Measurements from ENCODE around the gene ZNF629. TPM values are rescaled to one million over a fixed set of nuclear protein-coding genes. Genes with fewer than 3 reads are reported as not detected.

Gene ZNF629
- total RNA-seq, 2 donors from 2014 or later: 12.3 to 15.2 TPM

- ATAC-seq (no peak), DNase-seq (peak in 1 of 2 donors; percentile 25)
Measured at GRCh38 chr16:30736995-30737793, 49.8 kb downstream of the ZNF629 start.

GRCh38 chr16:30731411-30731810, 55.6 kb downstream of the ZNF629 start:
- intact Hi-C loops (cut with DNase I, micrococcal nuclease): no loop called here
- ATAC-seq: no peak
- no peak for DNase-seq

More at GRCh38 chr16:30736995-30737793, 49.8 kb downstream of the ZNF629 start:
- intact Hi-C loops (cut with DNase I, micrococcal nuclease): no loop called here

DNA sequence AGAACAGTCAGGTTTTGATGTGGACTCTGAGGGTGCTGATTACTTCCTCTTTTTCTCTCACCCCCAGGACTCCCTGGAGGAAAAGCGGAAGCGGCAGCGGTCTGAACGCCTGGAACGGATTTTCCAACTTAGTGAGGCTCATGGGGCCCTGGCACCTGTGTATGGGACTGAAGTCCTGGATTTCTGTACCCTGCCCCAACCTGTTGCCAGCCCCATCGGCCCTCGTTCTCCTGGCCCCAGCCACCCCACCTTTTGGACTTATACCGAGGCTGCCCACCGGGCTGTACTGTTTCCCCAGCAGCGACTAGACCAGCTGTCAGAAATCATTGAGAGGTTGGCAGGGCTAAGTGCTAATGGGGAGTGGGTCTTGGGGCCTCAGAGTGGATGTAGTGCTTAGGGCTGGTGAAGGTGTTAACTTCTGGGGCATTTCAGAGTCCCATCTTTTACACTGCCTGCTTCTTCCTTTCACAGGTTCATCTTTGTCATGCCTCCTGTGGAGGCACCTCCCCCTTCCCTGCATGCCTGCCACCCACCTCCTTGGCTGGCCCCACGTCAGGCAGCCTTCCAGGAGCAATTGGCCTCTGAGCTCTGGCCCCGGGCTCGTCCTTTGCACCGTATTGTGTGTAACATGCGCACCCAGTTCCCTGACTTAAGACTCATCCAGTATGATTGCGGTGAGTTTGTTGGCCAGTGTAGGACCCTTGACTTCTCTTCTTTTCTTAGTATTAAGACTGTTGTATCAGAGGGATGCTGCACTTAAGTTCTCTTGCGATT, 57.9 kb downstream of the ZNF629 start:
- ATAC-seq (peak; percentile 74), DNase-seq (peak; percentile 78 to 79)
- intact Hi-C loops (cut with DNase I, micrococcal nuclease): no loop called here

Other genes with a start within 250 kb of the ZNF629 start
- 10 to 100 TPM; 10.6 to 20.7 TPM for gene ZNF764, start 228.8 kb downstream of the ZNF629 start, total RNA-seq
- gene ZNF688, start 215.5 kb downstream of the ZNF629 start, total RNA-seq: 10 to 100 TPM; 16.6 to 24.4 TPM
- gene ZNF785, start 201.5 kb downstream of the ZNF629 start, total RNA-seq: 10 to 100 TPM; 14.9 to 17.8 TPM
- gene ZNF689, start 176.8 kb downstream of the ZNF629 start, total RNA-seq: 1 to 10 TPM; 6.8 to 6.9 TPM
- gene PRR14, start 136.2 kb downstream of the ZNF629 start, total RNA-seq: 10 to 100 TPM; 47.6 to 51.0 TPM
- 10 to 100 TPM; 71.8 to 78.8 TPM for gene FBRS, start 128.8 kb downstream of the ZNF629 start, total RNA-seq
- gene SRCAP, start 88.0 kb downstream of the ZNF629 start, total RNA-seq: 10 to 100 TPM; 60.6 to 68.3 TPM
- 10 to 100 TPM; 38.0 to 42.8 TPM for gene PHKG2, start 38.8 kb downstream of the ZNF629 start, total RNA-seq
- 1 to 10 TPM; 5.9 to 7.8 TPM for gene CFAP119, start 25.1 kb downstream of the ZNF629 start, total RNA-seq
- 10 to 100 TPM; 82.9 to 99.8 TPM for gene RNF40, start 24.9 kb downstream of the ZNF629 start, total RNA-seq
- 10 to 100 TPM; 22.3 to 23.5 TPM for gene BCL7C, start 106.9 kb upstream of the ZNF629 start, total RNA-seq
- gene CTF1, start 109.4 kb upstream of the ZNF629 start, total RNA-seq: 1 to 10 TPM in 1 of 2 donors, under 1 TPM in 1; 0.24 to 1.7 TPM
- gene FBXL19, start 136.4 kb upstream of the ZNF629 start, total RNA-seq: 10 to 100 TPM; 20.5 to 24.4 TPM
- 10 to 100 TPM; 12.9 to 21.0 TPM for gene ORAI3, start 161.9 kb upstream of the ZNF629 start, total RNA-seq
- 10 to 100 TPM; 12.2 to 15.0 TPM for gene SETD1A, start 170.5 kb upstream of the ZNF629 start, total RNA-seq
- 10 to 100 TPM; 16.9 to 27.2 TPM for gene HSD3B7, start 198.0 kb upstream of the ZNF629 start, total RNA-seq
- under 1 TPM; 0.75 to 0.79 TPM for gene STX1B, start 223.4 kb upstream of the ZNF629 start, total RNA-seq
- 10 to 100 TPM; 66.9 to 83.3 TPM for gene STX4, start 246.4 kb upstream of the ZNF629 start, total RNA-seq

Data from left colon (tissue), 2 donors.